ENCODE results near the gene NRROS. TPM values are rescaled to one million over a fixed set of nuclear protein-coding genes. Genes with fewer than 3 reads are reported as not detected.

The NRROS gene
- total RNA-seq, 4 donors from 2014 or later, result 8.6 to 16.4 (median 12.7) TPM

DNA sequence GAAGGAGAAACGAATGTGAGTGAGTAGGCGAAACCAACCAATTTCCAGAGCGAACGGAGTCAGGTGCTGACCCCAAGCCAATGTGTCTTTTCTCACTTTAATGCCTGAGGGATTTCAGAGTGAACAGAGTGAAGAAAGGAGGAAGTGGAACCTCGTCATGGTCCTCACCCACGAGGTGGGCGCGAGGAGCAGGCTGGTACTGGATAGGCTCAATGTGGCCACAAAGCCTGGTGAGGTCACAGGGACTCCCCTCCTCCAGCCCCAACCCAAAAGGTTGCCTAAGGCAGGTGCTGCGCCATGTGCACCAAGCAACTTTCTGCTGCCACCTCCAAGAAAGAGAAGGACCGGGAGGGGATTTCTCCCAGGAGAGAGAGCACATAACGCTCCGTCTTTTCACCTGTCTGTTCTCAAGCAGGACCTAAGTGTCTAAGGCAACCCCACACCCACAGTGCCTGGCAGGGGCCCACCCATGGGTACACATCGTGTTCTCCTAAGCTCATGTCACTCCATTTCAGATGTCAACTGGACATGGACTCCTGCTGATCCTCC, 3.8 kb downstream of the NRROS start:
- peaks cover 0 to 17% (median 3%) of the 10 kb centered on the region in 4 donors for H3K4me1 ChIP-seq
- WGBS, 2 donors, result 72 to 84% methylated on average over 13 of the region's 13 CpGs
- H3K27me3 ChIP-seq, result peaks cover 0 to 28% of the 10 kb centered on the region in 2 donors
- no peak for DNase-seq (ENCODE audit: low spot score in 2 of 2)
- H3K9me3 ChIP-seq, result no peaks in the 10 kb centered on the region
- peak overlapping the region in 3 of 4 donors; percentile 9 to 60 (median 42) for H3K27ac ChIP-seq
- no peaks in the 10 kb centered on the region for H3K36me3 ChIP-seq
- TF ChIP-seq, protein P1, sequence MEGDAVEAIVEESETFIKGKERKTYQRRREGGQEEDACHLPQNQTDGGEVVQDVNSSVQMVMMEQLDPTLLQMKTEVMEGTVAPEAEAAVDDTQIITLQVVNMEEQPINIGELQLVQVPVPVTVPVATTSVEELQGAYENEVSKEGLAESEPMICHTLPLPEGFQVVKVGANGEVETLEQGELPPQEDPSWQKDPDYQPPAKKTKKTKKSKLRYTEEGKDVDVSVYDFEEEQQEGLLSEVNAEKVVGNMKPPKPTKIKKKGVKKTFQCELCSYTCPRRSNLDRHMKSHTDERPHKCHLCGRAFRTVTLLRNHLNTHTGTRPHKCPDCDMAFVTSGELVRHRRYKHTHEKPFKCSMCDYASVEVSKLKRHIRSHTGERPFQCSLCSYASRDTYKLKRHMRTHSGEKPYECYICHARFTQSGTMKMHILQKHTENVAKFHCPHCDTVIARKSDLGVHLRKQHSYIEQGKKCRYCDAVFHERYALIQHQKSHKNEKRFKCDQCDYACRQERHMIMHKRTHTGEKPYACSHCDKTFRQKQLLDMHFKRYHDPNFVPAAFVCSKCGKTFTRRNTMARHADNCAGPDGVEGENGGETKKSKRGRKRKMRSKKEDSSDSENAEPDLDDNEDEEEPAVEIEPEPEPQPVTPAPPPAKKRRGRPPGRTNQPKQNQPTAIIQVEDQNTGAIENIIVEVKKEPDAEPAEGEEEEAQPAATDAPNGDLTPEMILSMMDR (IDR thresholded peaks at IDR 0.05), result no peak
- TF ChIP-seq EP300 (IDR thresholded peaks at IDR 0.05) (peak in 1 of 2 donors; percentile 54), POLR2A (IDR thresholded peaks at IDR 0.05) (peak in 1 of 2 donors; percentile 27)
- no peak overlapping the region for H3K4me3 ChIP-seq

DNA sequence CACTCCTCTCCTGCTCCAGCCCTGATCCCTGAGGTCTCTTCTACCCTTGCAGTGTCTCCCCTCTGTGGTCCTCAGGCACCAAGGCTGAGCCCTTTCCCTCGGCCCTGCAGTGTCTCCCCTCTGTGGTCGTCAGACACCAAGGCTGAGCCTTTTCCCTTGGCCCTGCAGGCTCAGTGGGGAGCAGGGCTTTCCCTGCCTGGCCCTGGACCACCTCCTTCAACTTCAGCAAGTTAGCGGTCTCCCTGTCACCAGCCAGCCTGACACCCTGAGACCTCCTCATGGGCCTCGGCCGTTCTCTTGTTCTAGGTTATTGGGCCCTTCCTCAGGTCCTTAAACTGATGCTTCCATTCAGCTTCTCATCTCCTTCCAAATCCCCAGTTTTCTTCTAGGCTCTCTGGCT, 4.3 kb downstream of the NRROS start:
- 74 to 81% methylated on average over 5 of the region's 5 CpGs for WGBS, 2 donors
- no peak for TF ChIP-seq POLR2A (IDR thresholded peaks at IDR 0.05)
- no peak for TF ChIP-seq EP300 (IDR thresholded peaks at IDR 0.05)
- TF ChIP-seq, protein P1 (IDR thresholded peaks at IDR 0.05), result no peak
- Histone ChIP-seq H3K4me3 (no peak overlapping the region), H3K36me3 (no peaks in the 10 kb centered on the region), H3K27me3 (peaks cover 0 to 24% of the 10 kb centered on the region in 2 donors), H3K4me1 (peaks cover 0 to 13% (median 3%) of the 10 kb centered on the region in 4 donors), H3K9me3 (no peaks in the 10 kb centered on the region), H3K27ac (peak overlapping the region in 3 of 4 donors; percentile 9 to 60 (median 42))
- no peak for DNase-seq (ENCODE audit: low spot score in 2 of 2)

DNA sequence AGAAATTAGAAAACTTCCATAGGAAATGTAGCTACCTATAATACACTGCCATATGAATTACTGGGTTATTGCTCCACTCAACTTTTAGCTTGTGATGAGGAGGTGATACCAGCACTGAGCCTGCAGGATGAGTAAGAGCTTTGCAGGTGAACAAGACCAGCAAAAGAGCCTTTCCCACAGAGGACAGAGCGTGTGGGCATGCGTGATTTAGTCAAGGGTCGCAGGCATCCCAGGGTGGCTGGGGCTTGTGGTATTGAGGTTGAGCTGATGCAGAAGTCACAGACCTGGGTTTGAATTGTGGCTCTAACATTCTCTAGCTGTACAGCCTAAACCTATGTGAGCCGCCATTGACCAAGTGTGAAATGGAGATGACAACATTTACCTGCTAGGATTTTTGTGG, 5.6 kb downstream of the NRROS start:
- H3K36me3 ChIP-seq, result no peaks in the 10 kb centered on the region
- no peak overlapping the region for H3K27ac ChIP-seq
- H3K4me3 ChIP-seq, result no peak overlapping the region
- 85 to 92% methylated on average over 4 of the region's 4 CpGs for WGBS, 2 donors
- peaks cover 0 to 6% (median 0%) of the 10 kb centered on the region in 4 donors for H3K4me1 ChIP-seq
- DNase-seq (ENCODE audit: low spot score in 2 of 2), result no peak
- no peaks in the 10 kb centered on the region for H3K9me3 ChIP-seq
- peaks cover 0 to 11% of the 10 kb centered on the region in 2 donors for H3K27me3 ChIP-seq
- TF ChIP-seq EP300 (IDR thresholded peaks at IDR 0.05), result no peak
- TF ChIP-seq, protein P1 (IDR thresholded peaks at IDR 0.05), result no peak
- no peak for TF ChIP-seq POLR2A (IDR thresholded peaks at IDR 0.05)

DNA sequence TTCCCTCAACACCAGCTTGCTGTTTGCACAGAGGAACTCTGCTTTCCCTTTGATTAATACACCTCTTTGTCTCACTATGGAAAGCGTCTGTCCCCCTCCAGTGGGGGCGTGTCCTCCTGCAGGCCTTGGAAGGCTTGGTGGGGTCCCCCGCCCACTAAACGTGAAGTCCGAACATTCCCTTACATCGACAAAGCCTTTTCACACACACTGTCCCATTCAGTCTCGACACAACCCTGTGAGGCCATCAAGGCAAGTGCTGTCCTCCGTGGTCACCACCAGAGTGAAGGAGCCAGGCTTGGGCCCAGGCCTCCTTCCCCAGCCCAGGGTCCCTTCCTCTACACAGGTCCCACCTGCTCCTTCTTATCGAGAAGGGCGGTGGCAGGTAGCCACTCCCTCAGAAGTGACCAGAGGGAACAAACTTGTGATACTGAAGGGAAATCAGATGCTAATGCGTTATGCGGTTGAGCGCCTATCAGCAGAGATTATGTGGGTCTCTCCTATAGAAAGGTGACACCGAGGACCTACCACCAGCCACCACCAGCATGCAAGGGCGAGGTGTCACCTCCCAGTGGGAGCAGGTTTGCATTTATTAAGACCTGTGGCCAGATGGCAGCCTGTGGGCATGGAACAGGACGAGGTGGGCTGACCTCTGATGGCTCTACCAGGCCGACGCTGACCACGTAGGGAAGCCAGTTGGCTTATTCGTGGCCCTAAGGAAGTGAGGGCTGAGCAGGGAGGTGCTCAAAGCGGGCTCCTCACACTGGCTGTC, 6.6 kb downstream of the NRROS start:
- peaks cover 0 to 4% of the 10 kb centered on the region in 2 donors for H3K27me3 ChIP-seq
- no peak overlapping the region for H3K27ac ChIP-seq
- no peak overlapping the region for H3K4me3 ChIP-seq
- H3K36me3 ChIP-seq, result no peaks in the 10 kb centered on the region
- H3K9me3 ChIP-seq, result no peaks in the 10 kb centered on the region
- WGBS, 2 donors, result 77 to 79% methylated on average over 19 to 21 of the region's 21 CpGs
- DNase-seq (ENCODE audit: low spot score in 2 of 2), result no peak
- peaks cover 0 to 10% (median under 1%) of the 10 kb centered on the region in 4 donors for H3K4me1 ChIP-seq
- no peak for TF ChIP-seq POLR2A (IDR thresholded peaks at IDR 0.05)
- no peak for TF ChIP-seq EP300 (IDR thresholded peaks at IDR 0.05)
- TF ChIP-seq, protein P1 (IDR thresholded peaks at IDR 0.05), result no peak

DNA sequence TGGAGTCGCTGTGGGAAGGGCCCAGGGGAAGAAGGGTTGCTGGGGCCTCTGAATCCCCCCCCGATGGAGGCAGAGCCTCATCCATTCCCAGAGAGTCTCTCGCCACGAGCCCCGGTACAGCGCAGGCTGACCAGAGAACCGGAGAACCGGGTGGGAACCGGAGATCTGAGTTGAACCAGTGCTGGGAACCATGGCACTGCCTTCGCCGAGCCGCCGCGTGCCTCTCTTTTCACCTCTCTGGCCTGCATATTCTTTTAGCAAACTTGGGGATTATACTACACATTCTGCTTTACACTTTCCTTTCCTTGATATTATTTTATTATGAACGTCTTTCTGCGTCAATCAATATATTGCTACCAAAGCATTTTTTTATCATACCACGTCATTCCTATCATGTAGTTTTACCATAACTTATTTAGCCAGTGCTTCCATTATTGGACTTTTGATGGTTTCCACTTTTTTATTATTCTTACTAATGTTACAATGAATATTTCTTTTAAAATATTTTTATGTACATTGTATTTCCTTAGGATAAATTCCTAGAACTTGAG, 7.2 kb downstream of the NRROS start:
- 88 to 96% methylated on average over 16 to 17 of the region's 17 CpGs for WGBS, 2 donors
- DNase-seq (ENCODE audit: low spot score in 2 of 2), result no peak
- Histone ChIP-seq H3K4me3 (no peak overlapping the region), H3K27ac (no peak overlapping the region), H3K27me3 (peaks cover 0 to 4% of the 10 kb centered on the region in 2 donors), H3K36me3 (no peaks in the 10 kb centered on the region), H3K4me1 (peaks cover 0 to 10% (median 2%) of the 10 kb centered on the region in 4 donors), H3K9me3 (no peaks in the 10 kb centered on the region)
- TF ChIP-seq POLR2A (IDR thresholded peaks at IDR 0.05) (no peak), EP300 (IDR thresholded peaks at IDR 0.05) (no peak)
- TF ChIP-seq, protein P1 (IDR thresholded peaks at IDR 0.05), result no peak

All from tibial nerve (tissue), 4 donors.